Measurements from ENCODE around the gene SULF2.

SULF2 gene

DNA sequence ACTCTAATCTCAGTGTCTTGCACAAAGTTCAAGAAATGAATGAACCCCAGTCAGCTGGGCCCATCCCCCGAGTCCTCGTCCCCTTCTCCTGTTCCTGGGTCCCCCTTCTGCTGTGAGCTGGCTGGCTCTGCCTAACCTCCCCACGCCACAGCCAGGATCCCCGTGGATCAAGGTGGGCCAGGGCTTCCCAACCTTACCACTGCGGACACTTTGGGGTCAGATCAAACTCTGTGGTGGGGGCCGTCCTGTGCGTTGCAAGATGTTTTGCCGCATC lies 116.2 kb downstream of the SULF2 start:
- TF ChIP-seq, protein P1, sequence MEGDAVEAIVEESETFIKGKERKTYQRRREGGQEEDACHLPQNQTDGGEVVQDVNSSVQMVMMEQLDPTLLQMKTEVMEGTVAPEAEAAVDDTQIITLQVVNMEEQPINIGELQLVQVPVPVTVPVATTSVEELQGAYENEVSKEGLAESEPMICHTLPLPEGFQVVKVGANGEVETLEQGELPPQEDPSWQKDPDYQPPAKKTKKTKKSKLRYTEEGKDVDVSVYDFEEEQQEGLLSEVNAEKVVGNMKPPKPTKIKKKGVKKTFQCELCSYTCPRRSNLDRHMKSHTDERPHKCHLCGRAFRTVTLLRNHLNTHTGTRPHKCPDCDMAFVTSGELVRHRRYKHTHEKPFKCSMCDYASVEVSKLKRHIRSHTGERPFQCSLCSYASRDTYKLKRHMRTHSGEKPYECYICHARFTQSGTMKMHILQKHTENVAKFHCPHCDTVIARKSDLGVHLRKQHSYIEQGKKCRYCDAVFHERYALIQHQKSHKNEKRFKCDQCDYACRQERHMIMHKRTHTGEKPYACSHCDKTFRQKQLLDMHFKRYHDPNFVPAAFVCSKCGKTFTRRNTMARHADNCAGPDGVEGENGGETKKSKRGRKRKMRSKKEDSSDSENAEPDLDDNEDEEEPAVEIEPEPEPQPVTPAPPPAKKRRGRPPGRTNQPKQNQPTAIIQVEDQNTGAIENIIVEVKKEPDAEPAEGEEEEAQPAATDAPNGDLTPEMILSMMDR (IDR thresholded peaks at IDR 0.05; ENCODE audit: insufficient read depth, low read depth, low read length, missing control alignments): no peak
- DNase-seq (ENCODE audit: low read depth): no peak
- H3K4me3 ChIP-seq (ENCODE audit: low read length): no peak overlapping the region

DNA sequence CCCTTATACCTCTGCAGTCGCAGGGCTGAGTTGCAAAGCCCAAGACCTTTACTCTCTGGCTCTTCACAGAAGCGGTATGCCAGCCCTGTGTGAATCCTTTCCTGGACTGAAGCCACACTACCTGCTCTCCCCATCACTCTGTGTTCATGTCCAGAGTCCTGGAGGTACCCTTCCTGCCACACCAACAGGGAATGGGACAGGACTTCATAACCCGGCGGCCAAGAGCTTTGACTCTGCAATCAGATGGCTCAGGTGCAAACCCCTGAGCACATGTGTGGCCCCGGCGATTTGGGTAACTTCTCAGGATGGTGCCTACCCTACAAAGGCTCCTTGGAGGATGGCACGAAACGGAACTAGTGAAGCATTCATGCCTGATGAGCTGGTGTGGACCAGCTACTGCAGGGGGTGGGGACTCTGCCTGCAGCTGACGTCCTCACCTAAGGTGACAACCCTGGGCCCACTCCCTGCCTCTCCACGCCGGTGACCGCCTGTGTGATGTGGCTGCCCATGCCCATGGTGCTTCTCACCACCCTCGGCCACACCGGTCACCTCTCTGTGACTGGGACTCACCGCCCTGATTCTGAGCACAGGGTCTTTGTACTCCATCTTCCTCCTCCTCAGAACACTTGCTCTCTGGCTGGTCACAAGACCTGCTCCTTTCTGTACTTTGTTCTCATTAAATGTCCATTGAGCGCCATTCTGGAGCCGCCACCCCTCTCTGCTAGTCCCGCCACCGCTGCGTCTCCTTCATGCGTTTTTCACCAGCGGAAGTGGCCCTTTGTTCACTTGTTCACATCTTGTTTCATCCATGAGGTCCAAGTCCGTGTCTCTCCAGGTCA lies 116.7 kb downstream of the SULF2 start:
- H3K4me3 ChIP-seq (ENCODE audit: low read length): no peak overlapping the region
- TF ChIP-seq, protein P1 (IDR thresholded peaks at IDR 0.05; ENCODE audit: insufficient read depth, low read depth, low read length, missing control alignments): no peak
- no peak for DNase-seq (ENCODE audit: low read depth)

DNA sequence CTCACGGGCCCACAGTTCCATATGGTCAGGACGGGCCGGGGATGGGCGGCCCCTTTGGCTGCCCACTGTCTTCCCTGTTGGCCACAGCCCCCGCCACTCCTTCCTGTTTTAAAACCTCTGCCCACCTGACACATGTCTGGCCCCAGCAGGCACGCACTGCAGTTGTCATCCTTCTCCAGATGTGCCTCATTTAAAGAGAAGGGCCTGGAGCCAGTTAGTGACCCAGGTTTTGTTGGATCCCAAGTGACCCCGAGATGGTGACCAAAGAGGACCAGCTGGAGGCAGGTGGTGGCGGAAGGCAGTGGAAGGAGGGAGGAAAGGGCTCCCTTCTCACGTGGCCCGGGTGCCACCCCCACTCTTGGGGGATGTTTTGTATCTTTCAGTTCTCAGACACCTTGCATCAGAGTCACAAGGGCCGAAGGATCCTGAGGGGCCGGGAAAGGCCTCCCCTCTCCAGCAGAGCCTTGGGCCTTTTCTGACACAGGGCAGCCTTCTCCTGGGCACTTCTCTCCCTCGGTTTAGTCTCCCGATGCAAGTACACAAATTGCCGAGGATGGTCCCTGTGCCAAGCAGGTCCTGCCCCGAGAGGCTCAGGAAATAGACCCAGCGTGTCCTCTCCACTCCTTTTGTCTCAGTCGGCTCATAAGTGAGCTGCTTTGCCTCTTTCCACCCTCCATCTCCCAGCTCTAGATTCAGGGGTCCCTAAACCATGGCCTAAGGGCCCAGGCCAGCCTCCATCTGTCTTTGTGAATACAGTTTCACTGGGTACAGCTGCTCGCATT lies 117.6 kb downstream of the SULF2 start:
- TF ChIP-seq, protein P1 (IDR thresholded peaks at IDR 0.05; ENCODE audit: insufficient read depth, low read depth, low read length, missing control alignments): no peak
- no peak for DNase-seq (ENCODE audit: low read depth)
- H3K4me3 ChIP-seq (ENCODE audit: low read length): no peak overlapping the region

GRCh38 chr20:47667086-47667485 lies 118.2 kb downstream of the SULF2 start:
- H3K4me3 ChIP-seq (ENCODE audit: low read length): no peak overlapping the region
- no peak for DNase-seq (ENCODE audit: low read depth)
- TF ChIP-seq, protein P1 (IDR thresholded peaks at IDR 0.05; ENCODE audit: insufficient read depth, low read depth, low read length, missing control alignments): no peak

- no peak for DNase-seq (ENCODE audit: low read depth)
- TF ChIP-seq, protein P1 (IDR thresholded peaks at IDR 0.05; ENCODE audit: insufficient read depth, low read depth, low read length, missing control alignments): no peak
- H3K4me3 ChIP-seq (ENCODE audit: low read length): no peak overlapping the region
Observed at GRCh38 chr20:47666304-47666703, 119.0 kb downstream of the SULF2 start.

DNA sequence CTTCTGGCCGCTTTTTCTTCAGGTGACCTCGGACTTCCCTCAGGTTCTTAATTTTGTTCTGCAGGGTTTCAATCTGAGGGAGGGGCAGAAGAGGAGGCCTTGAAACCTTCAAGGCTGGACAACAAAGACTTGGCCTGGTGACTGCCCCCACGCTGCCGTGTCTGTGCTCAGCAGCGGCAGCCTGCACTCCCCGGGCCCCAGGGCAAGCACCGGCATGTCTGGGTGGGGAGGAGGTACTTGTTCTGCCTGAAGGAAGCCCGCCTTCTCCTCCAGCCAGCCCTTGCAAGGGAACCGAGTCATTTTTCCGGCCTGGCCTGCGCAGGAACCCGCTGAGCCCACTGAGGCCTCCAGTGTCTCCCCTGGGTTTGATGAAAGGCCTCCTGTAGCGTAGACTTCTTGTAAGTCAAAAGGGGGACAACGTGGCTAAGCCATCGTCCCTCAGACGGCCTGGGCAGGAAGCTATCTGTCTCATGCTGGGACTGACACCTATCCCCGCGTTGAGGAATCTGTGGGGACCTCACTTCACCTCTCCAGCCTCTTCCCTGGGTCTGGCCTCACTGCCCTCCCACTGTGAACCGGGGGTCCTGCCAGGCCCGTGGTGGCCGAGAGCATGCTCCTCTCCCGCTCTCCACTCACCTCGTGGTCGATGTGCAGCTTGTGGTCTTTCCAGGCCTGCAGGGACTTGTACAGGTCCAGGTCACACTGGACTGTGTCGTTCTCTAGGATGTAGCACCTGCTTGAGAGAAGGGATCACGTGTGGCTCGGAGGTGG lies 119.9 kb downstream of the SULF2 start:
- H3K4me3 ChIP-seq (ENCODE audit: low read length): no peak overlapping the region
- TF ChIP-seq, protein P1 (IDR thresholded peaks at IDR 0.05; ENCODE audit: insufficient read depth, low read depth, low read length, missing control alignments): peak; percentile 31
- peak; percentile 93 for DNase-seq (ENCODE audit: low read depth)

Measured in epithelial cell of esophagus (primary cell).